GM11168 (cell line): ENCODE data around the gene RNF212.
"Not testable (repeated sequence)": the region's sequence is repeated elsewhere in the genome, so short reads cannot be mapped to it uniquely, and the experiment has no call there.

Source experiments
- in situ Hi-C: fragments of 300-500 bp; cut with MboI; formaldehyde crosslinking; loops from one replicate; pipeline ENCODE4 v1.12.0; 2022; ENCODE audit warnings: low sequenced_read_pairs; ENCODE audit not compliant: unreplicated experiment

The RNF212 gene

GRCh38 chr4:1075225-1075624, 38.1 kb downstream of the RNF212 start:
- in situ Hi-C loops = no loop called here

GRCh38 chr4:1074077-1074476, 39.3 kb downstream of the RNF212 start:
- in situ Hi-C loops = no loop called here

- in situ Hi-C loops = no loop called here
Measured at GRCh38 chr4:1072830-1073446, 40.4 kb downstream of the RNF212 start.

- in situ Hi-C loops = no loop called here
Measured at GRCh38 chr4:1069394-1069793, 44.0 kb downstream of the RNF212 start.

- in situ Hi-C loops = no loop called here
Measured at GRCh38 chr4:1065732-1066131, 47.6 kb downstream of the RNF212 start.

GRCh38 chr4:1062419-1062818, 50.9 kb downstream of the RNF212 start:
- in situ Hi-C loops = no loop called here

- in situ Hi-C loops = no loop called here
Measured at GRCh38 chr4:1061760-1062159, 51.6 kb downstream of the RNF212 start.

- in situ Hi-C loops = no loop called here
Measured at GRCh38 chr4:1061056-1061700, 52.2 kb downstream of the RNF212 start.

- in situ Hi-C loops = no loop called here
Measured at GRCh38 chr4:1060621-1061020, 52.7 kb downstream of the RNF212 start.

- in situ Hi-C loops = no loop called here
Measured at GRCh38 chr4:1060121-1060520, 53.2 kb downstream of the RNF212 start.

- in situ Hi-C loops = no loop called here
Measured at GRCh38 chr4:1058997-1059665, 54.2 kb downstream of the RNF212 start.

GRCh38 chr4:1058198-1058996, 55.0 kb downstream of the RNF212 start:
- in situ Hi-C loops = no loop called here

- in situ Hi-C loops = no loop called here
Measured at GRCh38 chr4:1057403-1057745, 56.0 kb downstream of the RNF212 start.

GRCh38 chr4:1056671-1057402, 56.5 kb downstream of the RNF212 start:
- in situ Hi-C loops = no loop called here

GRCh38 chr4:1055721-1056590, 57.4 kb downstream of the RNF212 start:
- in situ Hi-C loops = no loop called here

GRCh38 chr4:1055243-1055701, 58.1 kb downstream of the RNF212 start:
- in situ Hi-C loops = not testable (repeated sequence)

- in situ Hi-C loops = not testable (repeated sequence)
Measured at GRCh38 chr4:1054696-1055242, 58.6 kb downstream of the RNF212 start.

GRCh38 chr4:1053891-1054290, 59.5 kb downstream of the RNF212 start:
- in situ Hi-C loops = not testable (repeated sequence)

GRCh38 chr4:1053080-1053661, 60.2 kb downstream of the RNF212 start:
- in situ Hi-C loops = no loop called here
